Mesothelial cell of epicardium (in vitro differentiated cells): ENCODE data around the gene PIM1. TPM values are rescaled to one million over a fixed set of nuclear protein-coding genes. Genes with fewer than 3 reads are reported as not detected.
A peak's percentile ranks its signal among the peaks of the same experiment; 100 is the strongest.

Source experiments
- DNase-seq, 2 experiments: peaks; one replicate each; pipeline ENCODE4 v3.0.0; 2021; ENCODE audit warnings: low spot score in 2 of 2; ENCODE audit not compliant: unreplicated experiment in 2 of 2
- H3K27ac Mint-ChIP-seq: 2 replicates; pipeline ENCODE4 v1.8.0; 2021; ENCODE audit warnings: mixed read lengths
- H3K27me3 Mint-ChIP-seq: 2 replicates; pipeline ENCODE4 v1.8.0; 2021; ENCODE audit warnings: low read depth, mixed read lengths
- H3K36me3 Mint-ChIP-seq: 2 replicates; pipeline ENCODE4 v1.8.0; 2021; ENCODE audit warnings: mixed read lengths
- H3K4me1 Mint-ChIP-seq: 2 replicates; pipeline ENCODE4 v1.8.0; 2021; ENCODE audit warnings: mixed read lengths
- H3K4me3 Mint-ChIP-seq: 2 replicates; pipeline ENCODE4 v1.8.0; 2021; ENCODE audit warnings: mild to moderate bottlenecking, moderate library complexity, mixed read lengths
- H3K9me3 Mint-ChIP-seq: 2 replicates; pipeline ENCODE4 v1.8.0; 2021; ENCODE audit warnings: mixed read lengths
- total RNA-seq: library from RNA; stranded (reverse); gene quantifications from 3 replicates; pipeline ENCODE4 v1.2.1, GENCODE V29; 2021
- TF ChIP-seq, protein P1 (sequence below): fragments of 200-600 bp; sonication (generic); IDR thresholded peaks from one replicate; pipeline ENCODE4 v1.5.0; 2021; ENCODE audit warnings: antibody characterized with exemption; ENCODE audit not compliant: unreplicated experiment

Gene PIM1
- total RNA-seq, 1 donor from 2014 or later = 26.2 TPM

DNA sequence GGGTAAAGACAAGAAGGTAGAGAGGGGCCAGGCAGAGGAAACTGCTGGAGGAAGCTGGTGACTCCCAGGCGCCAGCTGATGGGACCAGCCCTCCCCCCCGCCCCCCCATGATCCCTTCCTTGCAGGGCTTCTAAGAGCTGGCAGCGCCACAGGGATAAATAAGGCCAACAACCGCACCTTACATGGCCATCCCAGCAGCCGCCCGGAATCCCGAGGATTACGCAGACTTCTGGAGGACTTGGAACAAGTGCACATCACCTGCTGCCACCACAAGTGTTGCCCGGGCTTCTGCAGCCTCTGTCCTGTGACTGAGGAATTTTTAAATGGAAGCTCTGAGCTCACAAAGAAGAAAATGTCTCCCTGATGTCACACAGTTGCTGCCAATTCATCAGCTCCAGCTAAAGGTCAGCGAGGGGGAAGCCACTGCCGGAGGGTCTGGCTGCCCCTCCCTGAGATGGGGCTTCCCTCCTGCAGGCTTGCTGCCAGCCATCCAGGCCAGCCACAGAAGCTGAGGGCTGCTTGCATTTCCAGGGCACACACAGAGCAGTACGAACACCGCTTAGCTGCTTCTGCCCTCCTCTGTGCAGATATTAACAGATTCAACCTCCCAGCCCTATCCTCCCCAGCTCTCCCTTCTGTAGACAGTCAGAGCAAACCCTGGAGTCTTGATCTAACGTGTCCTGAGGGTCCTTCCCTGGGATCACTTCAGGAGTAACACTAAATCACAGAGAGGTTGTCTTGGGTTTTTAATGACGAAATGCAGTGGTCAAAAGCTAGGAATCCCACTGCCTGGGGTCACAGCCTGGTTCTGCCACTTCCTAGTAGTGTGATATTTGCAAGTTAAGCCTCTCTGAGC, 38.6 kb upstream of the PIM1 start:
- TF ChIP-seq, protein P1, sequence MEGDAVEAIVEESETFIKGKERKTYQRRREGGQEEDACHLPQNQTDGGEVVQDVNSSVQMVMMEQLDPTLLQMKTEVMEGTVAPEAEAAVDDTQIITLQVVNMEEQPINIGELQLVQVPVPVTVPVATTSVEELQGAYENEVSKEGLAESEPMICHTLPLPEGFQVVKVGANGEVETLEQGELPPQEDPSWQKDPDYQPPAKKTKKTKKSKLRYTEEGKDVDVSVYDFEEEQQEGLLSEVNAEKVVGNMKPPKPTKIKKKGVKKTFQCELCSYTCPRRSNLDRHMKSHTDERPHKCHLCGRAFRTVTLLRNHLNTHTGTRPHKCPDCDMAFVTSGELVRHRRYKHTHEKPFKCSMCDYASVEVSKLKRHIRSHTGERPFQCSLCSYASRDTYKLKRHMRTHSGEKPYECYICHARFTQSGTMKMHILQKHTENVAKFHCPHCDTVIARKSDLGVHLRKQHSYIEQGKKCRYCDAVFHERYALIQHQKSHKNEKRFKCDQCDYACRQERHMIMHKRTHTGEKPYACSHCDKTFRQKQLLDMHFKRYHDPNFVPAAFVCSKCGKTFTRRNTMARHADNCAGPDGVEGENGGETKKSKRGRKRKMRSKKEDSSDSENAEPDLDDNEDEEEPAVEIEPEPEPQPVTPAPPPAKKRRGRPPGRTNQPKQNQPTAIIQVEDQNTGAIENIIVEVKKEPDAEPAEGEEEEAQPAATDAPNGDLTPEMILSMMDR = no peak
- no peak overlapping the region for H3K4me3 Mint-ChIP-seq
- H3K27ac Mint-ChIP-seq = peak overlapping the region; percentile 85
- peaks cover 66% of the 10 kb centered on the region for H3K4me1 Mint-ChIP-seq
- no peaks in the 10 kb centered on the region for H3K9me3 Mint-ChIP-seq
- no peaks in the 10 kb centered on the region for H3K27me3 Mint-ChIP-seq
- no peaks in the 10 kb centered on the region for H3K36me3 Mint-ChIP-seq
- no peak for DNase-seq

DNA sequence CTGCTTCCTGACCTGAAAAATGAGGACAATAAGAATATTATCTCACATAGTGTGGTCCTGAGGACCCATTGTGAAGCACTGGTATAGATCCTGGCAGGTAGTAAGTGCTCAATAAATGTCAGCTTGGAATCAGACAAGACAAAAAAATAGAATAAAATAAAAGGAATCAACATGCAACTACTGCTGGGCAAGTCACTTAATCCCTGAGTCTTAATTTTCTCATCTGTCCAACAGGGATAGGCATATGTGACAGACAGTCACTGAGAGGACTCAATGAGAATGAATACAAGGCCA, 38.0 kb upstream of the PIM1 start:
- H3K27ac Mint-ChIP-seq = peak overlapping the region; percentile 85
- H3K9me3 Mint-ChIP-seq = no peaks in the 10 kb centered on the region
- no peak for DNase-seq
- no peaks in the 10 kb centered on the region for H3K36me3 Mint-ChIP-seq
- H3K4me3 Mint-ChIP-seq = no peak overlapping the region
- no peaks in the 10 kb centered on the region for H3K27me3 Mint-ChIP-seq
- TF ChIP-seq, protein P1 = no peak
- peaks cover 68% of the 10 kb centered on the region for H3K4me1 Mint-ChIP-seq

DNA sequence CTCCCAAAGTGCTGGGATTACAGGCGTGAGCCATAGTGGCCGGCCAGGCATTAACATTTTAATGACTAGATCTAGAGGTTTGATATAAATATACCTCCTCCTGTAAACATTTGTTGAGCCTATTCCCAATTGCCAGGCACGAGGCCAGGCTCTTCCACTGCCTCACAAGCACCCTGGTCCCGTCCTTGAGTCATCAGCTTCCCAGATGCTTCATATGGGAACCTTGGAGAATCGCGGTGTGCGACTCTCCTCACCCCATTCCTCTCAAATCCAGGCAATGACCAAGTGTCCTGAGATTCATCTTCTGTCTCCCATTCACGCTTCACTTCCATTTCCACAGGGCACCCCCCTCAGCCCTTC, 35.9 kb upstream of the PIM1 start:
- Mint-ChIP-seq H3K4me3 (no peak overlapping the region), H3K36me3 (no peaks in the 10 kb centered on the region), H3K9me3 (no peaks in the 10 kb centered on the region), H3K27ac (peak overlapping the region; percentile 88), H3K4me1 (peaks cover 69% of the 10 kb centered on the region), H3K27me3 (no peaks in the 10 kb centered on the region)
- TF ChIP-seq, protein P1 = no peak
- DNase-seq = no peak

DNA sequence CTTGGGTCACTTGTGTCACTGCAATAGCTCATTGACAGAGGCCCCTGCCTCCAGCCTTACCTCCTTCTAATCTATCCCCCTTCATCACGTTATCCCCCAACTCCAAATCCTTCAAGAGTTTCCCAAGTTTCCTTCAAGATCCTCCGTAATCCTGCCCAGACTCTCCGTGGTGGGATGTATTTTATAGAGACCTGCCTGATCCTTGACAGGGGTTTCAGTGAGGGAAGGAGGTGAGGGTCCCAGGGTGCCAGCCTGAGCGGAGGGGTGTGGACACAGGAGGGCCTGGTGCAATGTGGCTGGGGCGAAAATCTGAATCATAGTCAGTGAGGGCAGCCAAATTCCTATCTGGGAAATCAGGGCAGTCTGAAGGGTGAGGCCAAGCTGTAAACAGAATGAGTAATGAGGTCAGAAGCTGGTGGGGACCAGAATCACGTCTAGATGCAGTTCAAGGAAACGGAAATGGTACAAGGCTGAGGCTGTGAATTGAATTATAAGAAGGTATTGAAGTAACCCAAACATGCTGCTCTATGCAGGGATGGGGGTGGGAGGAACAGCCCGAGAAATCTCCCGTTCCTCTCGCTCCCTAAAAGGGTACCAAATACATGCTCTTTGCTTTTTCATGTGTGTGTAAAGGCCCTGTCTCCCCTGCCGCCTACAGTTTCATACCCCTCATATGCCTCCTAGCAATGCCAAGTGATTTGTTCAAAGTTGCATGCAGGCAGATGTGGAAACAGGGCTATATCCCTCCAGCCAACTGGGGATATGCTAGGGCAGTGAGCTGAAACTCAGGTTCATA, 35.4 kb upstream of the PIM1 start:
- no peaks in the 10 kb centered on the region for H3K27me3 Mint-ChIP-seq
- TF ChIP-seq, protein P1 = no peak
- H3K27ac Mint-ChIP-seq = peak overlapping the region; percentile 88
- H3K4me1 Mint-ChIP-seq = peaks cover 75% of the 10 kb centered on the region
- no peak for DNase-seq
- H3K36me3 Mint-ChIP-seq = no peaks in the 10 kb centered on the region
- H3K9me3 Mint-ChIP-seq = no peaks in the 10 kb centered on the region
- no peak overlapping the region for H3K4me3 Mint-ChIP-seq

DNA sequence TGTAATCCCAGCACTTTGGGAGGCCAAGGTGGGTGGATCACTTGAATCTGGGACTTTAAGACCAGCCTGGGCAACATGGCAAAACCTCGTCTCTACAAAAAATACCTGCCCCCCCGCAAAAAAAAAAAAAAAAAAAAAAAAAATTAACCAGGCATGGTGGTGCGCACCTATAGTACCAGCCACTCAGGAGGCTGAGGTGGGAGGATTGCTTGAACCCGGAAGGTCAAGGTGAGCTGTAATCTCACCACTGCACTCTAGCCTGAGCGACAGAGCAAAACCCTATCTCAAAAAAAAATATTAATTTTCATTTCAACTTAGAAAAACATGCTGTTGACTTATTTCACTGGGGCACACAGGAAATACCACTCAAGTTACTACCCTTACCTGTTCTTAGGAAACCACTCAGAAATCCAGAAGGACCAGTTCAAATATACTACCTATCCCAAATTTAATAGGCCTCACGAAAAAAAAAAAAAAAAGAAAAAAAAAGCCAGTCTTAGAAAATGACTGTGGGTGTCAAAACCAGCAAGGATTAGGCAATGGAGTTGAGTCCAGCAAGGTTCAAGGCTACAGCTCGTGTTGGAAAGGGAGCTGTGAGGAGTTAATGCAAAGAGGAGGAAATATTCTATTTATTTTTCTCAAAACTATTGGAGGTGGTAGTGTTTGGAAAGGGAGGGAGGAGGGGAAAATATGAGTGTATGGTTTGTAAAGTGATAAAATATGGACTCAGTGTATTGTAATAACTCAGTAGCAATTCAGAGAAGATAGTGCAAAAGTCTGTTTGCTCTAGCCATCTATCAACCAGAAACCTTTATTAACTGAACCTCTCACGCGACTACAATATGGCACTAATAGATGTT, 33.9 kb upstream of the PIM1 start:
- H3K9me3 Mint-ChIP-seq = no peaks in the 10 kb centered on the region
- no peak for DNase-seq

More for the DNA sequence above, 33.9 kb upstream of the PIM1 start:
- Mint-ChIP-seq H3K27ac (peak overlapping the region; percentile 100), H3K27me3 (no peaks in the 10 kb centered on the region), H3K36me3 (no peaks in the 10 kb centered on the region), H3K4me1 (peaks cover 72% of the 10 kb centered on the region), H3K4me3 (no peak overlapping the region)
- TF ChIP-seq, protein P1 = no peak
